Endodermal cell (in vitro differentiated cells): ENCODE results near the gene PROM1. TPM values are rescaled to one million over a fixed set of nuclear protein-coding genes. Genes with fewer than 3 reads are reported as not detected.

Experiments
- DNase-seq: peaks from one replicate; pipeline ENCODE4 v3.0.0-alpha.2; 2017
- H3K27ac ChIP-seq: 2 replicates; pipeline ENCODE4 v1.5.1; 2013; ENCODE audit warnings: mild to moderate bottlenecking, low read depth, low read length, moderate library complexity
- H3K27me3 ChIP-seq: 2 replicates; pipeline ENCODE4 v1.6.1; 2013; ENCODE audit warnings: mild to moderate bottlenecking, low read length, moderate library complexity; ENCODE audit not compliant: insufficient read depth, control insufficient read depth, poor library complexity, severe bottlenecking
- H3K36me3 ChIP-seq: 2 replicates; pipeline ENCODE4 v1.7.0; 2013; ENCODE audit warnings: mild to moderate bottlenecking, low read length, moderate library complexity; ENCODE audit not compliant: control insufficient read depth, insufficient read depth
- H3K4me1 ChIP-seq: one replicate; pipeline ENCODE4 v1.7.0; 2013; ENCODE audit warnings: low read length; ENCODE audit not compliant: control insufficient read depth, insufficient read depth
- H3K4me3 ChIP-seq: 2 replicates; pipeline ENCODE4 v1.5.1; 2013; ENCODE audit warnings: mild to moderate bottlenecking, low read length, moderate library complexity
- H3K9ac ChIP-seq: 2 replicates; pipeline ENCODE4 v1.6.1; 2013; ENCODE audit warnings: mild to moderate bottlenecking, low read length, moderate library complexity; ENCODE audit not compliant: poor library complexity, severe bottlenecking; ENCODE audit errors: extremely low read depth
- H3K9me3 ChIP-seq: 2 replicates; pipeline ENCODE4 v1.6.1; 2013; ENCODE audit warnings: mild to moderate bottlenecking, low read length, moderate library complexity; ENCODE audit not compliant: control insufficient read depth
- H3K27ac Mint-ChIP-seq: 2 replicates; pipeline ENCODE4 v1.8.0; 2020; ENCODE audit warnings: mixed read lengths
- H3K27me3 Mint-ChIP-seq: 2 replicates; pipeline ENCODE4 v1.8.0; 2021; ENCODE audit warnings: mild to moderate bottlenecking, mixed read lengths; ENCODE audit not compliant: insufficient read depth
- H3K36me3 Mint-ChIP-seq: 2 replicates; pipeline ENCODE4 v1.8.0; 2020; ENCODE audit warnings: low read depth, mixed read lengths
- H3K4me1 Mint-ChIP-seq: 2 replicates; pipeline ENCODE4 v1.8.0; 2020; ENCODE audit warnings: mixed read lengths
- H3K4me3 Mint-ChIP-seq: 2 replicates; pipeline ENCODE4 v1.8.0; 2020; ENCODE audit warnings: mild to moderate bottlenecking, moderate library complexity, mixed read lengths
- H3K9me3 Mint-ChIP-seq: 2 replicates; pipeline ENCODE4 v1.8.0; 2020; ENCODE audit warnings: mild to moderate bottlenecking, mixed read lengths
- WGBS, 2 experiments: methylation state at CpG; one replicate each; pipeline versions ENCODE4 v1.1.5 to v1.1.7; 2013; ENCODE audit warnings: missing lambda C conversion rate in 2 of 2, mixed read lengths in 1 of 2; ENCODE audit not compliant: insufficient coverage in 1 of 2, insufficient read length in 1 of 2; 5-methylcytosine and 5-hydroxymethylcytosine counted together
- total RNA-seq, 2 donors: library from RNA; stranded (reverse); fragmentation: NEBNext Ultra II Directional in 1 of 2; extraction: Animal tissue kit (Norgen Biotek cat#: 25700) in 1 of 2; gene quantifications; 2 replicates in 1 of 2; 3 replicates in 1 of 2; pipeline ENCODE4 v1.2.1, GENCODE V29; 2021
- TF ChIP-seq, protein P1 (sequence below): fragments of 200-600 bp; sonication (generic); conservative IDR thresholded peaks from 2 replicates; pipeline ENCODE4 v1.5.0; 2021; ENCODE audit warnings: antibody characterized with exemption, mild to moderate bottlenecking

The PROM1 gene
- total RNA-seq, 2 donors from 2014 or later = 38.6 to 51.6 TPM

DNA sequence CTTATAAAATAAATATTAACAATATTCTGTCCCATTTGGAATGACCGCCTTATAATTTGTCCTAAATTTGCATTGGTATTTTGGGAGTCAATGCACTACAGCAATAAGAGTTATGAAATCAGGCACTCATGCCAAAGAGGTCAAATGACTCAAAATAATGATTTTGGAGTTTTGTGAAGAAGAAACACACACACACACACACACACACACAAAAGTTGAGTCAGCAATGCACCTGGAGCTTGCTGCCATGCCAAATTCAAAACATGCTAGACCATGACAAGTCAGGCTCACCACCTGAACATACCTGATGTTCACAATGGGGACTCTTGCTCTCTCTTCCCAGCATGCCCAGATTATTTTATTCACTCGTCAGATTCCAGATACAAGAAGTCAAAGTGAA lies 56.7 kb downstream of the PROM1 start:
- peaks cover 14% of the 10 kb centered on the region for H3K4me1 Mint-ChIP-seq
- H3K36me3 ChIP-seq = no peaks in the 10 kb centered on the region
- peaks cover 4% of the 10 kb centered on the region for H3K27me3 Mint-ChIP-seq
- H3K9ac ChIP-seq = no peak overlapping the region
- H3K4me1 ChIP-seq = peaks cover 8% of the 10 kb centered on the region
- no peak overlapping the region for H3K4me3 ChIP-seq
- TF ChIP-seq, protein P1, sequence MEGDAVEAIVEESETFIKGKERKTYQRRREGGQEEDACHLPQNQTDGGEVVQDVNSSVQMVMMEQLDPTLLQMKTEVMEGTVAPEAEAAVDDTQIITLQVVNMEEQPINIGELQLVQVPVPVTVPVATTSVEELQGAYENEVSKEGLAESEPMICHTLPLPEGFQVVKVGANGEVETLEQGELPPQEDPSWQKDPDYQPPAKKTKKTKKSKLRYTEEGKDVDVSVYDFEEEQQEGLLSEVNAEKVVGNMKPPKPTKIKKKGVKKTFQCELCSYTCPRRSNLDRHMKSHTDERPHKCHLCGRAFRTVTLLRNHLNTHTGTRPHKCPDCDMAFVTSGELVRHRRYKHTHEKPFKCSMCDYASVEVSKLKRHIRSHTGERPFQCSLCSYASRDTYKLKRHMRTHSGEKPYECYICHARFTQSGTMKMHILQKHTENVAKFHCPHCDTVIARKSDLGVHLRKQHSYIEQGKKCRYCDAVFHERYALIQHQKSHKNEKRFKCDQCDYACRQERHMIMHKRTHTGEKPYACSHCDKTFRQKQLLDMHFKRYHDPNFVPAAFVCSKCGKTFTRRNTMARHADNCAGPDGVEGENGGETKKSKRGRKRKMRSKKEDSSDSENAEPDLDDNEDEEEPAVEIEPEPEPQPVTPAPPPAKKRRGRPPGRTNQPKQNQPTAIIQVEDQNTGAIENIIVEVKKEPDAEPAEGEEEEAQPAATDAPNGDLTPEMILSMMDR = no peak
- H3K27ac ChIP-seq = no peak overlapping the region
- H3K9me3 ChIP-seq = no peaks in the 10 kb centered on the region
- H3K9me3 Mint-ChIP-seq = no peaks in the 10 kb centered on the region
- H3K27me3 ChIP-seq = peaks cover 32% of the 10 kb centered on the region
- no peak overlapping the region for H3K4me3 Mint-ChIP-seq
- WGBS, 2 experiments = 88 to 100% methylated on average over 1 to 2 of the region's 2 CpGs
- DNase-seq = no peak
- H3K27ac Mint-ChIP-seq = no peak overlapping the region
- H3K36me3 Mint-ChIP-seq = peaks cover 21% of the 10 kb centered on the region

DNA sequence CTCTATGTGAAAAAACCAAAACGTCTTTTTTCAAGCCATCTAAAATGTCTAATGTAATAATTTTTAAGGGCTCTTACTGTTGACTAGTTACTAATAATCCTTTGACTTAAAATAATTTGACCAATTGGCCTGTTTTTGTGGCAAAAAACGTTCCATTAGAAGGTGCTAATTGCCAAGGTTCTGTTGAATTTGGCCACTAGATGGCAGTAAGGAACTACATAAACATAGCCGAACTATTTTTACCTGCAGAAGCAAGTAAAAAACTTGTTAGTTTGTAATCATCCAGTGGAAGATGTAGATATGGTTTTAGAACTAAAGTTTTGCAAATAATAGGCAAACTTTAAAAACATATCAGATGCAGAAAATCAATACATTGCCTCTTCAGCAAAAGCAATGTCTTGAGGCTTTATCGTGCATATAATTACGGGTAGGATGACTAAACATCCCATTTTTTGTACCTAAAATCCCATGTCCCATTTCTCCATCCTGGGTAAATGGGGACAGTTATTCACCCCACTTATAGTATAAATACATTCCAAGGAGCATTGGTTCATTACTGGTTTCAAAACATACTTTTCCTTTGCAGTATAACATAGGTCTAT lies 57.6 kb downstream of the PROM1 start:
- no peak overlapping the region for H3K4me3 Mint-ChIP-seq
- peaks cover 4% of the 10 kb centered on the region for H3K27me3 Mint-ChIP-seq
- peaks cover 26% of the 10 kb centered on the region for H3K27me3 ChIP-seq
- no peaks in the 10 kb centered on the region for H3K9me3 Mint-ChIP-seq
- H3K9me3 ChIP-seq = no peaks in the 10 kb centered on the region
- TF ChIP-seq, protein P1 = peak; percentile 94
- peaks cover 14% of the 10 kb centered on the region for H3K4me1 Mint-ChIP-seq
- H3K9ac ChIP-seq = no peak overlapping the region
- peaks cover 27% of the 10 kb centered on the region for H3K36me3 Mint-ChIP-seq
- 41 to 72% methylated on average over 3 to 5 of the region's 5 CpGs for WGBS, 2 experiments
- peaks cover 8% of the 10 kb centered on the region for H3K4me1 ChIP-seq
- no peak overlapping the region for H3K27ac Mint-ChIP-seq
- no peak overlapping the region for H3K4me3 ChIP-seq
- H3K27ac ChIP-seq = no peak overlapping the region
- no peak for DNase-seq
- H3K36me3 ChIP-seq = no peaks in the 10 kb centered on the region

DNA sequence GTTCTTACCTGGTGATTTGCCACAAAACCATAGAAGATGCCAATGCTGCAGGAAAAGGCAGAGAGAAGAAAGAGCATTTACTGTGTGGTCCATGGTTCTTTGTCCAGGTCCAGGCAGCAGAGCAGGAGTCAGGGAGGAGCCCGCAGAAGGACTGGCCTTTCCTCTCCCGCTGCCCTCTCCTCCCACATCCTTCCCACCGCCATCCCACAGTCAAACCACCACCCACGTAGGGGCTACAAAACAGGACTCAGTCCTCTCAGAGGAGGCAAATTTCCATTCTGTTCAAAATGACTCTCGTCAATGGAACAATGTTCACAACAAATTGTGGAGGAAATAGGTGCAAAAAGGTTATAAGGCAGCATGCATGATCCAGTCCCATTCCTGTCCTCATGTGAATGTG lies 58.6 kb downstream of the PROM1 start:
- Histone ChIP-seq H3K9me3 (no peaks in the 10 kb centered on the region), H3K9ac (no peak overlapping the region), H3K4me1 (peaks cover 8% of the 10 kb centered on the region), H3K4me3 (no peak overlapping the region), H3K36me3 (no peaks in the 10 kb centered on the region), H3K27me3 (peaks cover 20% of the 10 kb centered on the region), H3K27ac (no peak overlapping the region)
- TF ChIP-seq, protein P1 = no peak
- no peak for DNase-seq
- H3K27ac Mint-ChIP-seq = no peak overlapping the region
- peaks cover 30% of the 10 kb centered on the region for H3K36me3 Mint-ChIP-seq
- H3K4me3 Mint-ChIP-seq = no peak overlapping the region
- WGBS, 2 experiments = 91 to 93% methylated on average over 2 to 5 of the region's 5 CpGs
- no peaks in the 10 kb centered on the region for H3K9me3 Mint-ChIP-seq
- H3K27me3 Mint-ChIP-seq = peaks cover 2% of the 10 kb centered on the region
- H3K4me1 Mint-ChIP-seq = peaks cover 14% of the 10 kb centered on the region
